DND-41 (cell line): ENCODE results near the gene ARHGAP21.

Experiments used
- EZH2 ChIP-seq: IDR thresholded peaks from 3 replicates; pipeline ENCODE4 v1.6.1; 2012; ENCODE audit warnings: borderline replicate concordance, low read depth, mild to moderate bottlenecking, moderate library complexity, low read length, inconsistent platforms; ENCODE audit not compliant: severe bottlenecking
- TF ChIP-seq, protein P1 (sequence below): IDR thresholded peaks from 2 replicates; pipeline ENCODE4 v1.5.1; 2012; ENCODE audit warnings: borderline replicate concordance, low read length, moderate library complexity, mild to moderate bottlenecking; ENCODE audit not compliant: poor library complexity, severe bottlenecking; ENCODE audit errors: extremely low read depth

DNA sequence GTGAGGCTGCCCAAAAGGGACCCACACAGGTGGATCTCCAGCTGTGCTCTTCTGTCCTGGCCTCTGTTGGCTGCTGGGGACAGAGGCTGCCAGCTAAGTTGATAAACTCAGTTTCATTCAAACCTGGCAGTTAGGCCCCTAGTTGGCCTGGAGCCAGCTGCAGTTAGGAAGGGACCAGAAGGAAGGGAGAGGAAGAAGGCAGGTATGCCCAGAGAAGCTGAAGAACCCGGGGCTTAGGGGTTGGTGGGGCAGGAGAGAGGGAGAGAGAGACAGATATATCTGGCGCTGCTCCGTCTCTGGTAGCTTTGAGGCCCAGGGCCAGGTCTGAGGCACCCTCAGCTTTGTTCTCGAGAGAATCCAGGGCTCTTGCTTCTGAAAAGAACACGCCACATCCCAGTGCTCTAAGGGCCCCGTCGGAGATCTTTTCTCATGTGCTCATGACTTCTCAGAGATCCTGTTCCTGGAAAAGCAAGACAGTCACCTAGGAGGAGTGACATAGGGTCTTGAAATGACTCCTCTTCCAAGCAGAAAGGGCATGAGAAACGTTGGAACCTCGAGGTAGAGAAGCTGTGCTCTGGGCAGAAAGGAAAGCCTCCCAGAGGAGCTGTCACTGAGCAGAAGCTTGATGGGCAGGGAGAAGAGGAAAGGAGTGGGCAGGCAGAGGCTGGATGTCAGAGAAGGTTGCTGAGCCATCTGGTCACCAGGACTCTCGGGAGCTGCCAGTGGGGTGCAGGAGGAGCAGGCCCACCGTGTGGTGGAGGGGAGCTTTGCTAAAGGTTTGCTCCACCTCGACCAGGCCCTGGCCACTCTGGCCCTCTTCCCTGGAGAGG is 153.6 kb downstream of the ARHGAP21 start:
- TF ChIP-seq, protein P1, sequence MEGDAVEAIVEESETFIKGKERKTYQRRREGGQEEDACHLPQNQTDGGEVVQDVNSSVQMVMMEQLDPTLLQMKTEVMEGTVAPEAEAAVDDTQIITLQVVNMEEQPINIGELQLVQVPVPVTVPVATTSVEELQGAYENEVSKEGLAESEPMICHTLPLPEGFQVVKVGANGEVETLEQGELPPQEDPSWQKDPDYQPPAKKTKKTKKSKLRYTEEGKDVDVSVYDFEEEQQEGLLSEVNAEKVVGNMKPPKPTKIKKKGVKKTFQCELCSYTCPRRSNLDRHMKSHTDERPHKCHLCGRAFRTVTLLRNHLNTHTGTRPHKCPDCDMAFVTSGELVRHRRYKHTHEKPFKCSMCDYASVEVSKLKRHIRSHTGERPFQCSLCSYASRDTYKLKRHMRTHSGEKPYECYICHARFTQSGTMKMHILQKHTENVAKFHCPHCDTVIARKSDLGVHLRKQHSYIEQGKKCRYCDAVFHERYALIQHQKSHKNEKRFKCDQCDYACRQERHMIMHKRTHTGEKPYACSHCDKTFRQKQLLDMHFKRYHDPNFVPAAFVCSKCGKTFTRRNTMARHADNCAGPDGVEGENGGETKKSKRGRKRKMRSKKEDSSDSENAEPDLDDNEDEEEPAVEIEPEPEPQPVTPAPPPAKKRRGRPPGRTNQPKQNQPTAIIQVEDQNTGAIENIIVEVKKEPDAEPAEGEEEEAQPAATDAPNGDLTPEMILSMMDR = no peak
- no peak for TF ChIP-seq EZH2
